K562 (cell line): Measurements from ENCODE around the gene B3GALNT2. TPM values are rescaled to one million over a fixed set of nuclear protein-coding genes. Genes with fewer than 3 reads are reported as not detected.

Experiments used
- CBX3 ChIP-seq, 2 experiments: IDR thresholded peaks; 1 replicate in 1 of 2; 2 replicates in 1 of 2; pipeline ENCODE4 v1.6.1; 2012; ENCODE audit warnings: inconsistent platforms in 2 of 2, low read length in 2 of 2, borderline replicate concordance in 1 of 2, control low read depth in 1 of 2
- DEAF1 ChIP-seq: fragments of 450-650 bp; formaldehyde crosslinking; IDR thresholded peaks from 2 replicates; pipeline ENCODE4 v1.4.0; 2020; ENCODE audit warnings: mild to moderate bottlenecking, moderate library complexity
- MAZ ChIP-seq, 2 experiments: fragments of 450-650 bp in 1 of 2; sonication (generic) in 1 of 2; formaldehyde crosslinking; IDR thresholded peaks in 1 of 2; conservative IDR thresholded peaks in 1 of 2; 2 replicates each; pipeline versions ENCODE4 v1.4.0 to v1.5.0; 2020; ENCODE audit warnings: mild to moderate bottlenecking in 1 of 2, missing genetic modification reagents in 1 of 2
- MTA1 ChIP-seq: fragments of 450-650 bp; IDR thresholded peaks from 2 replicates; pipeline ENCODE4 v1.6.1; 2017; ENCODE audit warnings: borderline replicate concordance
- NFE2 ChIP-seq: IDR thresholded peaks from 2 replicates; pipeline ENCODE4 v1.6.1; 2014; ENCODE audit warnings: antibody characterized with exemption, low read depth
- RCOR1 ChIP-seq, 2 experiments: IDR thresholded peaks; 2 replicates each; pipeline ENCODE4 v1.6.1; 2012; ENCODE audit warnings: low read depth in 2 of 2, low read length in 2 of 2, borderline replicate concordance in 1 of 2, improper control_type of control experiment in 1 of 2
- SFPQ ChIP-seq: fragments of 200-400 bp; formaldehyde crosslinking; IDR thresholded peaks from 2 replicates; pipeline ENCODE4 v1.6.1; 2017; ENCODE audit warnings: mild to moderate bottlenecking, low read depth, low read length, moderate library complexity
- ZNF398 ChIP-seq: fragments of 250-450 bp; sonication (Bioruptor Pico); IDR thresholded peaks from 2 replicates; pipeline ENCODE4 v1.8.0; 2021; ENCODE audit warnings: moderate library complexity, mild to moderate bottlenecking, inconsistent platforms
- ZNF644 ChIP-seq: fragments of 200-800 bp; sonication (Bioruptor generic); IDR thresholded peaks from 2 replicates; pipeline ENCODE4 v1.6.1; 2016; ENCODE audit warnings: low read depth, missing genetic modification characterization, missing compliant biosample characterization
- polyA plus RNA-seq, 8 experiments: library from polyadenylated mRNA; depleted of rRNA in 4 of 8; stranded (reverse) in 5 of 8; unstranded in 3 of 8; fragments of >200 nt; fragmentation: Nextera tagmentation in 2 of 8; fragmentation: Illumina TruSeq in 1 of 8; extraction: Ambion mirVana in 2 of 8; extraction: Trizol in 1 of 8; gene quantifications; 2 replicates each; pipeline versions ENCODE4 v1.2.1 to v1.2.3, GENCODE V29; 2011 to 2014; ENCODE audit warnings: inconsistent platforms in 1 of 8, missing spikeins in 1 of 8
- total RNA-seq, 7 experiments: library from RNA; depleted of rRNA in 6 of 7; stranded (reverse); fragments of >200 nt in 6 of 7; fragmentation: Illumina TruSeq in 2 of 7; extraction: Trizol in 2 of 7; gene quantifications; 2 replicates each; pipeline versions ENCODE4 v1.2.1 to v1.2.3, GENCODE V29; 2011 to 2021; ENCODE audit warnings: low replicate concordance in 1 of 7
- TF ChIP-seq, protein P1 (sequence below), 2 experiments: fragments of 450-650 bp; formaldehyde crosslinking in 1 of 2; IDR thresholded peaks; 2 replicates each; pipeline versions ENCODE4 v1.4.0 to v1.6.1; 2014 to 2020; ENCODE audit warnings: mild to moderate bottlenecking in 2 of 2, borderline replicate concordance in 1 of 2, low read depth in 1 of 2

The B3GALNT2 gene
- total and polyA plus RNA-seq, 9 of the 15 experiments (the other 6 are each of a cell fraction or from before 2014, with no cell fraction given), result 2.0 to 31.7 (median 22.9) TPM

GRCh38 chr1:235513495-235514366, 9.5 kb upstream of the B3GALNT2 start (continued):
- TF ChIP-seq CBX3 (IDR thresholded peaks at IDR 0.05; ENCODE audit: borderline replicate concordance in 1 of 2, low read length in 2 of 2), result 0 out of 3 replicates have a peak, but pooled peaks of 1 of the 2 experiments have one; percentile 29
- no peak for TF ChIP-seq RCOR1 (IDR thresholded peaks at IDR 0.05; ENCODE audit: borderline replicate concordance in 1 of 2, low read depth in 2 of 2, low read length in 2 of 2)
- TF ChIP-seq MTA1, result no peak
- no peak for TF ChIP-seq ZNF644 (tag)
- TF ChIP-seq ZNF398, result no peak
- peak; percentile 71 for TF ChIP-seq DEAF1 (CRISPR knock-in tag)
- TF ChIP-seq, protein P1, sequence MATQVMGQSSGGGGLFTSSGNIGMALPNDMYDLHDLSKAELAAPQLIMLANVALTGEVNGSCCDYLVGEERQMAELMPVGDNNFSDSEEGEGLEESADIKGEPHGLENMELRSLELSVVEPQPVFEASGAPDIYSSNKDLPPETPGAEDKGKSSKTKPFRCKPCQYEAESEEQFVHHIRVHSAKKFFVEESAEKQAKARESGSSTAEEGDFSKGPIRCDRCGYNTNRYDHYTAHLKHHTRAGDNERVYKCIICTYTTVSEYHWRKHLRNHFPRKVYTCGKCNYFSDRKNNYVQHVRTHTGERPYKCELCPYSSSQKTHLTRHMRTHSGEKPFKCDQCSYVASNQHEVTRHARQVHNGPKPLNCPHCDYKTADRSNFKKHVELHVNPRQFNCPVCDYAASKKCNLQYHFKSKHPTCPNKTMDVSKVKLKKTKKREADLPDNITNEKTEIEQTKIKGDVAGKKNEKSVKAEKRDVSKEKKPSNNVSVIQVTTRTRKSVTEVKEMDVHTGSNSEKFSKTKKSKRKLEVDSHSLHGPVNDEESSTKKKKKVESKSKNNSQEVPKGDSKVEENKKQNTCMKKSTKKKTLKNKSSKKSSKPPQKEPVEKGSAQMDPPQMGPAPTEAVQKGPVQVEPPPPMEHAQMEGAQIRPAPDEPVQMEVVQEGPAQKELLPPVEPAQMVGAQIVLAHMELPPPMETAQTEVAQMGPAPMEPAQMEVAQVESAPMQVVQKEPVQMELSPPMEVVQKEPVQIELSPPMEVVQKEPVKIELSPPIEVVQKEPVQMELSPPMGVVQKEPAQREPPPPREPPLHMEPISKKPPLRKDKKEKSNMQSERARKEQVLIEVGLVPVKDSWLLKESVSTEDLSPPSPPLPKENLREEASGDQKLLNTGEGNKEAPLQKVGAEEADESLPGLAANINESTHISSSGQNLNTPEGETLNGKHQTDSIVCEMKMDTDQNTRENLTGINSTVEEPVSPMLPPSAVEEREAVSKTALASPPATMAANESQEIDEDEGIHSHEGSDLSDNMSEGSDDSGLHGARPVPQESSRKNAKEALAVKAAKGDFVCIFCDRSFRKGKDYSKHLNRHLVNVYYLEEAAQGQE (IDR thresholded peaks at IDR 0.05; ENCODE audit: borderline replicate concordance), result peak; percentile 66; the same call in 1 of the 2 replicates
- TF ChIP-seq, protein P1 (CRISPR knock-in tag; IDR thresholded peaks at IDR 0.05; ENCODE audit: low read depth), result no peak
- TF ChIP-seq NFE2, result peak; percentile 57
- no peak for TF ChIP-seq SFPQ
- 0 out of 4 replicates have a peak, but pooled peaks of 1 of the 2 experiments have one; percentile 24 for TF ChIP-seq MAZ (CRISPR knock-in tag; conservative IDR thresholded peaks at IDR 0.05 in 1 of 2, IDR thresholded peaks at IDR 0.05 in 1 of 2)
